Suppressor macrophage (primary cell): ENCODE results near the gene PTTG1IP.

Experiments used
- DNase-seq, 4 experiments: peaks; one replicate each; pipeline ENCODE4 v3.0.0-alpha.2; 2020 to 2022

The PTTG1IP gene

GRCh38 chr21:44822484-44823178 is 50.9 kb downstream of the PTTG1IP start:
- DNase-seq: no peak

GRCh38 chr21:44820851-44821250 is 52.6 kb downstream of the PTTG1IP start:
- no peak for DNase-seq

- DNase-seq: peak in 2 of 4 experiments; percentile 21 to 22
These were observed 53.9 kb downstream of the PTTG1IP start for GRCh38 chr21:44819283-44820243.

GRCh38 chr21:44818640-44819011 is 54.9 kb downstream of the PTTG1IP start:
- DNase-seq: peak in 1 of 4 experiments; percentile 21

- DNase-seq: peak; percentile 90 to 97 (median 96)
These were observed 55.4 kb downstream of the PTTG1IP start, which contains the start of gene SUMO3 for GRCh38 chr21:44817914-44818639. TSS of gene SUMO3 (minus strand) at chr21:44818062. CDS start at chr21:44817968, 94 bp downstream.

- peak; percentile 93 to 98 (median 96) for DNase-seq
These were observed 56.0 kb downstream of the PTTG1IP start for GRCh38 chr21:44817506-44817880.

GRCh38 chr21:44816761-44817505 is 56.6 kb downstream of the PTTG1IP start:
- no peak for DNase-seq

- DNase-seq: no peak
These were observed 57.5 kb downstream of the PTTG1IP start for GRCh38 chr21:44815852-44816628.

GRCh38 chr21:44815225-44815624 is 58.3 kb downstream of the PTTG1IP start:
- no peak for DNase-seq

GRCh38 chr21:44814498-44815023 is 58.9 kb downstream of the PTTG1IP start:
- DNase-seq: no peak

- DNase-seq: no peak
These were observed 59.8 kb downstream of the PTTG1IP start for GRCh38 chr21:44813727-44814126.

GRCh38 chr21:44813149-44813548 is 60.3 kb downstream of the PTTG1IP start:
- DNase-seq: no peak

GRCh38 chr21:44812640-44813039 is 60.9 kb downstream of the PTTG1IP start:
- no peak for DNase-seq

GRCh38 chr21:44810779-44811178 is 62.7 kb downstream of the PTTG1IP start:
- DNase-seq: no peak

GRCh38 chr21:44805859-44806258 is 67.6 kb downstream of the PTTG1IP start:
- DNase-seq: no peak

- DNase-seq: no peak
These were observed 68.3 kb downstream of the PTTG1IP start for GRCh38 chr21:44805226-44805625.

GRCh38 chr21:44804762-44805161 is 68.7 kb downstream of the PTTG1IP start:
- no peak for DNase-seq

GRCh38 chr21:44803651-44804050 is 69.8 kb downstream of the PTTG1IP start:
- DNase-seq: no peak

- DNase-seq: peak in 2 of 4 experiments; percentile 12 to 36
These were observed 70.9 kb downstream of the PTTG1IP start for GRCh38 chr21:44802396-44803153.
